ENCODE data around the gene GPR50.

Gene GPR50

GRCh38 chrX:151176231-151176750 is at the start of gene GPR50:
TSS of gene GPR50 (plus strand) at chrX:151176584. CDS start at chrX:151176722, 138 bp downstream.
- no peak for DNase-seq

- DNase-seq, result no peak
Observed at GRCh38 chrX:151132531-151132930, 43.9 kb upstream of the GPR50 start.

DNA sequence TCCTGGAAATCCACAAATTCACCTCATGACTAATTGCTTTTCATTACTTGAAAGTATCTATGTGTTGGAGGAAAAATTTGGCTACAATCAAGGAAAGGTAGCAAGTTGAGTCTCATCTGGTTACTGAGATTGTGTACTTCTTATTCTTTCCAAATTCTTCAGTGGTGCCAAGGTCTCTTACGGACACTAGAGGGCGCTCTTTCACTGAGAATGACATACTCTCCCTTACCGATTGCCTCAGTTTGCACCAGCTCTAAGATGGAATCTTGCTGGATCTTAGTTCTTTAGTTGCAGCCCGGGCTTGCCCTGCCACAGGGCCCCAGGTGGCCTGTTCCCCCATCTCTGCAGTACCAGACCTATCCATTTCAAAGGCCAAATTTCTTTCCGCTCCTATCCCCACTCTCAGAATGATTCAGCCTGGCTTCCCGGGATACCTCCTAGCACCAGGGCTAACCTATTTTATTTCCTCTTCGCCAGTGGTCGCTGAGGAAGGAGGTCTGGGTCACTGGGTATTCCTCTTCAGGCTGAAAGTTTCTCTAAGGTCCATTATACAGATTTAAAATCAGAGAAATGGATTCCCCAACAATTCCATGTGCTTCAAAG is 24.6 kb upstream of the GPR50 start:
- peak; percentile 21 to 48 for DNase-seq

DNA sequence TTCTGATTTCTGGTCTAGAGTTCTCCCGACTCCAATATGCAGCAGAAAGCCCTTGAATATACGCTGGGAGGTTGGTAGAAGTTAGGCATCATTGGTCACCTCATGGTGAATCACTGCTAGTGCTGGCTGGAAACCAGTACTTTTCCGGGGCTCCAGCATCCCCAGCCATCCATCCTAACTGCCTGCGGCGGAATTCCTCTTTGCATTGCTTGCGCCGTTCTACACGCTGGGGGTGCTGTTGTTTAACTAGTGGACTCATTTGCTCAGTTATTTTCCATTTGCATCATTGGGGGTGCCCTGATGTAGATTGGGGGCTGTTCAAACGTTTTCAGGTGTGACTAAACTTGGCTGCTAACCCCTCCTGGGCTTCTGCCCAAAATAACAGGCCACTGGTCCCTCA is 23.3 kb upstream of the GPR50 start:
- DNase-seq, result no peak

- DNase-seq, result no peak
Observed at GRCh38 chrX:151153667-151154066, 22.7 kb upstream of the GPR50 start.

DNA sequence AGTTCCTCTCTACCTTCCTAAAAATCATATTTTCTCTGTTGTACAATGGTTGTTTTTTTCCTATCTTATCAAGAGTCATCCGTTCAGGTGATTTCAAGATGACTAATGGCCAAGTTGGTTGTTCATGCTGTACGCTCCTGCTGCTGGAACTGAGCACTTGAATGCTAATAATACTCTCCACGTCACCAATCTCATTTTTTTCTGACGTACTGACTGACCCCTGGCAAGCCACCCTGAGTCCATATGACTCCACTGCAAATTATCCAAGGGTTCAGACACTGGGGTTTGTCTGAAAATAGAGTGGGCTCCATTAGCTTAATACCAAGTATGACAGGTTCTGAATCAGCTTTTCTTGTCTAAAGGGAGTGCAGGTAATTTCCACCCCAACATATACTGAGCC is 21.1 kb upstream of the GPR50 start:
- no peak for DNase-seq

DNA sequence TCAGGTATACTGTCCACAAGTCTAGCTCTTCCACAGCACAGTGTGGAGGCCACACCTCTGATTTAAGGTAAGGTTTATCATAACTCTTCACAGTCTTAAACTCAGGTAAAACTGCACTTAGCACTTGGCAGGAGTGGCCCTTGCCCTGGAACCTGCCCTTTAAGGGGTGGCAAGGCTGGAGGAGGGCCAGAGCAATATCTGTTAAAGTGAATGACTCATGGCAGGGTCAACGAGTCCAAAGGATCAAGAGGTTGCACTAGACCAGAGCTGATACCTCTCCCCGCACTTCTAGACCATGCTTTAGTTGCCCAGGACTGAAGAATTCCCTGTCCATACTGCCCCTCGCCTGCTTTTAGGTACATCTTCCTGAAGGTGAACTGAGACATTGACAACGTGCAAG is 14.7 kb upstream of the GPR50 start:
- DNase-seq, result no peak

- DNase-seq, result no peak
Observed at GRCh38 chrX:151167791-151168345, 8.5 kb upstream of the GPR50 start.

DNA sequence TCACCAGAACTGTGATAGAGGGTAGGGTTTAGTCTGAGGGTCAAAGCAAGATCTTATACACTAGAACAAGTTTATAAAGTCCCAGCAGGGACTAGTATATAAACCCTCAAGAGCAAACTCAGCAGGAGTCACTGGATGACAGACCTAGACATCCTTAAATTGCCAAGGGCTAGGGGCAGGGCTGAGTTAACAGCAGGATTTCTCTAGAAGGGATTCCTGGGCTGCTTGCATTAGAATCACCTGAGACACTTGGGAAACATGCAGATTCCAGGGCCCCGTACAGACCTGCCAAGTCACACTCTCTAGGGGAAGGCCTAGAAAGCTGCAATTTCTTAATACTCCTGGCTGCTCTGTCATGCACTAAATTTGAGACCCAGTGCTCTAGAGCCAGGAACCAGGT is 6.6 kb upstream of the GPR50 start:
- DNase-seq, result no peak

GRCh38 chrX:151174581-151175282 is 1.7 kb upstream of the GPR50 start:
- no peak for DNase-seq

- DNase-seq, result no peak
Observed at GRCh38 chrX:151175283-151176062, 911 bp upstream of the GPR50 start.

DNA sequence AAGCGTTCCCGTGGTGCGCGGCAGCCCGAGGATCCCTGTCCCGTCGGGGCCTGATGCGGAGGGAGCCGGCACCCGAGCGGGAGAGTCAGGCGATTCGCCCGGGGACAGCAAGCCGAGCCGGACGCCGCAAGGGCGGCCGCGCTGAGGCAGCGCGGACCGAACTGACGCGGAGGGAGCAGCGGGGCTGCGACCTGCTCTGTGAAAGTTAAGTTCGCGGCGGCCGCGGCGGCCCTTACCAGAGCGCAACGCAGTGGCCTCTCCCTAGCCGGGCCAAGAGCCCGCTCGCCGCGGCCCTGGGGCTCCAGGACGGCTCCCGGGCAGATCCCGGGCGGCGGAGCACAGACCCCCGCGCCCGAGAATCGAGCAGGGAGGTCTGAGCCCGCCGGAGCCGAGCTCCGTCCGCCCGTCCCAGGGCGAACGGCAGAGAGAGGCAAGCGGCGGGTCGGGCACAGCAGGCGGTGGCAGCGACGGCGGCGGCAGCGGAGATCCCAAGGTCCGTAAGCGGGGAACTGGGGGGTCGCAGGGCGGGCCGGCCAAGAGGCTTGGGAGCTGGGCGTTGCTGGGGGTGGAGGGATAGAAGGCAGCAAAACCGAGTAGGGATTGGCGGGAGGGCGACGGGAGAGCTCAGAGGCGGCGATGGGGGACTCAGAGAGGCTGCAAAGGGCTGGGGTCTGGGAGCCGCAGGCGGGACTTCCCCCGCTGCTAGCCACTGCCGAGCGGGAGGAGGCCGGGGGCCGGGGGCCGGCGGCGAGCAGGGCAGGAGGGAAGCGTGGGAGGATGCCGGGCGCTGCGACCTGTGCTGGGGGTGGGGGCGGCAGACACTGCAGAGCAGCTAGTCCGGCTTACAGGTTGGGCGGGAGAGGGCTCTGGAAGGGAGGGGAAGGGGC is 1.0 kb downstream of the GPR50 start:
- no peak for DNase-seq

- DNase-seq, result no peak
Observed at GRCh38 chrX:151178746-151179145, 2.4 kb downstream of the GPR50 start.

DNA sequence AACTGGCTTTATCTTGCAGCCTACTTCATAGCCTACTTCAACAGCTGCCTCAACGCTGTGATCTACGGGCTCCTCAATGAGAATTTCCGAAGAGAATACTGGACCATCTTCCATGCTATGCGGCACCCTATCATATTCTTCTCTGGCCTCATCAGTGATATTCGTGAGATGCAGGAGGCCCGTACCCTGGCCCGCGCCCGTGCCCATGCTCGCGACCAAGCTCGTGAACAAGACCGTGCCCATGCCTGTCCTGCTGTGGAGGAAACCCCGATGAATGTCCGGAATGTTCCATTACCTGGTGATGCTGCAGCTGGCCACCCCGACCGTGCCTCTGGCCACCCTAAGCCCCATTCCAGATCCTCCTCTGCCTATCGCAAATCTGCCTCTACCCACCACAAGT is 4.0 kb downstream of the GPR50 start:
- no peak for DNase-seq

DNA sequence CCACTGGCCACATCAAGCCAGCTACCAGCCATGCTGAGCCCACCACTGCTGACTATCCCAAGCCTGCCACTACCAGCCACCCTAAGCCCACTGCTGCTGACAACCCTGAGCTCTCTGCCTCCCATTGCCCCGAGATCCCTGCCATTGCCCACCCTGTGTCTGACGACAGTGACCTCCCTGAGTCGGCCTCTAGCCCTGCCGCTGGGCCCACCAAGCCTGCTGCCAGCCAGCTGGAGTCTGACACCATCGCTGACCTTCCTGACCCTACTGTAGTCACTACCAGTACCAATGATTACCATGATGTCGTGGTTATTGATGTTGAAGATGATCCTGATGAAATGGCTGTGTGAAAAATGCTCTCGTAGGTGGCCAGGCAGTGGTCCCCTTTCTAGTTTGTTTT is 4.7 kb downstream of the GPR50 start:
- DNase-seq, result no peak

GRCh38 chrX:151183233-151183753 is 6.9 kb downstream of the GPR50 start:
- no peak for DNase-seq

DNA sequence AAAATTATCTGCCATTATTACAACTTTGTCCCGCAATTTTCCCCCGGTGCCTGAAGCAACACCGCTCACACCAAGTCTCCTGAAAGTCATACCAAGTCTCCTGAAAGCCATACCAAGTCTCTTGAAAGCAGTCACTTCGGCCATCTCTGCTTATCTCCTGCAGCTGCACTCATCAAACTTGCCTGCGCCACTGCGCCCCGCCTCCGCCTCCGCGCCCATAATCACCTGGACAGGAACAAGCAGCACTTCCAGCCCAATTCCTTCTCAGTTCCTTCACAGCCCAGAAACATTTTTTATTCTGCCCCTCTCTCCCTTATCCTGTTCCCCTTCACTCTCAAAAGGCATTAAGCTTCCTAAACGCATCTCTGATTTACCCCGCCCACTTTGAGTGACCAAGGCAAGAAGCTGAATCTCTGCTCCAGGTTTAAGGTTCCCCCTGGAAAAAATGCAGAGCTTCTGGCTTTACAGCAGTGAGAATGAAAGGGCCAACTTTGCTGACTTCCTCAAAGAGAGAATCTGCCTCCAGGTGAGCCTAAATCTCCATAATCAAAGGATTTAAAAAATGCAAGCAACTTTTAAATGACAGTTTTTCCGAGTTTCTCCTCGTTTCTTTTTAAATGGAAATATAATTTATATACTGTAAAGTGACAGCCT is 7.7 kb downstream of the GPR50 start:
- DNase-seq, result no peak

GRCh38 chrX:151184705-151185104 is 8.3 kb downstream of the GPR50 start:
- DNase-seq, result no peak

DNA sequence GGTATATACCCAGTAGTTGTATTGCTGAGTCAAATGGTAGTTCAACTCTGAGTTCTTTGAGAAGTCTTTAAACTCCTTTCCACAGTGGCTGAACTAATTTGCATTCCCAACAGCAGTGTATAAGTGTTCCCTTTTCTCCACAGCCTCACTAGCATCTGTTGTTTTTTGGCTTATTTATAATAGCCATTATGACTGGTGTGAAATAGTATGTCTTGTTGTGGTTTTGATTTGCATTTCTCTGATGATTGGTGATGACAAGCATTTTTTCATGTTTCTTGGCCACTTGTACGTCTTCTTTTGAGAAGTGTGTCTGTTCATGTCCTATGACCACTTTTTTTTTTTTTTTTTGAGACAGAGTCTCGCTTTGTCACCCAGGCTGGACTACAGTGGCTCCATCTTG is 30.5 kb downstream of the GPR50 start:
- no peak for DNase-seq

GRCh38 chrX:151225843-151226242 is 49.5 kb downstream of the GPR50 start:
- DNase-seq, result no peak

GRCh38 chrX:151226941-151227340 is 50.6 kb downstream of the GPR50 start:
- no peak for DNase-seq

- DNase-seq, result no peak
Observed at GRCh38 chrX:151227627-151228026, 51.2 kb downstream of the GPR50 start.
